Large intestine (tissue), 3 donors: ENCODE data around the gene WDR89. TPM values are rescaled to one million over a fixed set of nuclear protein-coding genes. Genes with fewer than 3 reads are reported as not detected.
"Not testable (repeated sequence)": the region's sequence is repeated elsewhere in the genome, so short reads cannot be mapped to it uniquely, and the experiment has no call there.

Source experiments
- DNase-seq, 2 donors: peaks; one replicate each; pipeline versions ENCODE4 v3.0.0 to v3.0.0-alpha.2; 2013
- H3K27ac ChIP-seq: one replicate; pipeline ENCODE4 v1.5.1; 2013; ENCODE audit warnings: low read length
- H3K27me3 ChIP-seq: 2 replicates; pipeline ENCODE4 v1.6.1; 2013; ENCODE audit warnings: low read length; ENCODE audit not compliant: control insufficient read depth, insufficient read depth
- H3K36me3 ChIP-seq: 2 replicates; pipeline ENCODE4 v1.6.1; 2013; ENCODE audit warnings: low read length; ENCODE audit not compliant: control insufficient read depth, insufficient read depth
- H3K4me1 ChIP-seq: one replicate; pipeline ENCODE4 v1.6.1; 2013; ENCODE audit warnings: low read length; ENCODE audit not compliant: control insufficient read depth, insufficient read depth
- H3K4me3 ChIP-seq: one replicate; pipeline ENCODE4 v1.5.1; 2013; ENCODE audit warnings: low read length
- H3K9me3 ChIP-seq: one replicate; pipeline ENCODE4 v1.6.1; 2013; ENCODE audit warnings: mild to moderate bottlenecking, low read depth, low read length, moderate library complexity; ENCODE audit not compliant: control insufficient read depth
- WGBS: methylation state at CpG from one replicate; pipeline ENCODE4 v1.1.5; 2013; ENCODE audit warnings: low lambda C conversion rate; ENCODE audit not compliant: insufficient coverage; 5-methylcytosine and 5-hydroxymethylcytosine counted together
- polyA plus RNA-seq: library from polyadenylated mRNA; unstranded; fragments of 120-200 nt; gene quantifications from one replicate; pipeline ENCODE4 v1.2.1, GENCODE V29; 2013

Gene WDR89
- polyA plus RNA-seq, 1 donor = 13.0 TPM

DNA sequence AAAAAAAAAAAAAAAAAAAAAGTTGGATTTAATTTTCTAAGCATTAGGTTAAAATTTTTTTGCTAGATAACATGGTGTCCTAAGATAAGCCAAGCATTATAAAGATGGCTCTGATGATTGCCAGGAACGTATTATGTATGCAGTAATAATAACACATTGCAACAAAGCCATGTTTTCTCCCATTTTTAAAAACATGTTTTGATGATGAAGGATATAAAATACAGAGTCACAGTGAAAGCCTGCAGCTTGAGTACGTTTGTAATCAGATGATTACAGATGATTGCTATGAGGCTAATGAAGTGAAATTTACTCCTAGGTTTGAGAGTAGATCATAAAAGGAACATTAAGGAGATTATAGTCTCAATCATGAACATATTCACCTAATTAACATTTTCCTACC lies 13.3 kb upstream of the WDR89 start:
- WGBS = 67% methylated on average over 1 of the region's 2 CpGs
- Histone ChIP-seq H3K4me3 (no peak overlapping the region), H3K27ac (no peak overlapping the region), H3K36me3 (no peaks in the 10 kb centered on the region), H3K27me3 (no peaks in the 10 kb centered on the region), H3K9me3 (no peaks in the 10 kb centered on the region), H3K4me1 (no peaks in the 10 kb centered on the region)
- DNase-seq = no peak

GRCh38 chr14:63654346-63654745 lies 12.7 kb upstream of the WDR89 start:
- no peak for DNase-seq
- Histone ChIP-seq H3K4me3 (no peak overlapping the region), H3K36me3 (no peaks in the 10 kb centered on the region), H3K9me3 (no peaks in the 10 kb centered on the region), H3K4me1 (no peaks in the 10 kb centered on the region), H3K27ac (no peak overlapping the region), H3K27me3 (no peaks in the 10 kb centered on the region)
- WGBS = no CpG with 5 or more reads among the region's 2 CpGs

GRCh38 chr14:63652406-63652805 lies 10.7 kb upstream of the WDR89 start:
- H3K4me3 ChIP-seq = no peak overlapping the region
- H3K9me3 ChIP-seq = no peaks in the 10 kb centered on the region
- no peak overlapping the region for H3K27ac ChIP-seq
- no peak for DNase-seq
- no peaks in the 10 kb centered on the region for H3K4me1 ChIP-seq
- H3K36me3 ChIP-seq = no peaks in the 10 kb centered on the region
- no peaks in the 10 kb centered on the region for H3K27me3 ChIP-seq
- WGBS = 100% methylated on average over 1 of the region's 3 CpGs

DNA sequence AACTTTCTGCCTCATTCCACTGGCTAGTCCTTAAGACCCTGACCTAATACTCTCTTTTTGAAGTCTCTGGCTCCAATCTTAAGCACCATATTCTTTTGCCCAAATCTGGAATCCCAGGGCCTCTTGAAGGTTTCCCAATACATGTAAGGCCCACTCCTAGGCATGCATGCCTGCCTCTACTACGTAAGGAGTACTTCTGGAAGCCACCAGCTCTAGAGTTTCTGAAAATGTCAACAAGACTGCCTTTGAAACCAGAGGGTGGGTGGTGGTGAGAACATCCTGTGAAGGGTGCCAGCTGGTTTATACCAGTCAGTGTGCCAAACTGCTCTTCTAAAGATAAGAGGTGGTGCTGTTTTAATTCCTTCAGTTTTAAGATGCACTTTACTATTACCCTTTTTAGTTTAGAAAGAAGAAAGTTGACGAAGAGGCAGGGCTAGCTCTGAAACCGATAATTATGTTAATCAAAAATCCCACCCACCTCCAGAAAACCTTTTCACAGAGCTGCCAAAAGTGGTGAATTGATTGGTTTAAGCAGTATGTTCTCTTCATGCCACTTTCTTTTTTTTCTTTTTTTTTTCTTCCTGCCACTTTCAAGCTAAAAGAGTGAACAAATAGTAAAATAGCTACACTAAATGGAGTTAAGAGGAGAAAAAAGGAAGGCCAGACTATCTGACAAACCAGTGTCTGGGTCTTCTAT lies 8.7 kb upstream of the WDR89 start:
- Histone ChIP-seq H3K27ac (no peak overlapping the region), H3K9me3 (no peaks in the 10 kb centered on the region), H3K4me3 (no peak overlapping the region), H3K4me1 (no peaks in the 10 kb centered on the region), H3K27me3 (no peaks in the 10 kb centered on the region), H3K36me3 (no peaks in the 10 kb centered on the region)
- DNase-seq = no peak
- 100% methylated on average over 2 of the region's 3 CpGs for WGBS

- no peaks in the 10 kb centered on the region for H3K27me3 ChIP-seq
- H3K27ac ChIP-seq = no peak overlapping the region
- 80% methylated on average over 1 of the region's 6 CpGs for whole genome bisulfite sequencing
- no peaks in the 10 kb centered on the region for H3K36me3 ChIP-seq
- no peaks in the 10 kb centered on the region for H3K9me3 ChIP-seq
- no peak for DNase-seq
- no peak overlapping the region for H3K4me3 ChIP-seq
- no peaks in the 10 kb centered on the region for H3K4me1 ChIP-seq
These were observed 6.2 kb upstream of the WDR89 start for GRCh38 chr14:63647696-63648410.

DNA sequence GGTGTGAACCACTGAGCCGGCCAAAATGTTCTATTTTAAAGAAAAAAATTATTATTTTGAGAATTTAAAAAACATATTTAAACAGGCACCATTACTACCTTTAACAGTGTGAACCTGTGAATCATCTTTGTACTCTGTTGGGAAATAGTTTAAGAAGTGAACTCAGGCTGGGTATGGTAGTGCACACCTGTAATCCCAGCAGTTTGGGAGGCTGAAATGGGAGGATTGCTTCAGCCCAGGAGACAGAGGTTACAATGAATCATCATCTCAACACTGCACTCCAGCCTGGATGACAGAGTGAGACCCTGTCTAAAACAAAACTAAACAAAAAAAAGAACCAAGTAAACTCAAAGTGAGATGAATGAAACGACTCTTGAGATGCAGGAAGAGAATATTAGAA lies 3.1 kb upstream of the WDR89 start:
- H3K4me3 ChIP-seq = no peak overlapping the region
- no peaks in the 10 kb centered on the region for H3K36me3 ChIP-seq
- no peaks in the 10 kb centered on the region for H3K27me3 ChIP-seq
- H3K9me3 ChIP-seq = no peaks in the 10 kb centered on the region
- WGBS = 100% methylated on average over 1 of the region's 2 CpGs
- H3K4me1 ChIP-seq = no peaks in the 10 kb centered on the region
- DNase-seq = no peak
- H3K27ac ChIP-seq = no peak overlapping the region

- Histone ChIP-seq H3K4me3 (peak overlapping the region; percentile 70), H3K27me3 (no peaks in the 10 kb centered on the region), H3K27ac (peak overlapping the region; percentile 94), H3K9me3 (no peaks in the 10 kb centered on the region), H3K4me1 (no peaks in the 10 kb centered on the region), H3K36me3 (no peaks in the 10 kb centered on the region)
- DNase-seq = no peak
- 87% methylated on average over 6 of the region's 8 CpGs for WGBS
These were observed 1.1 kb upstream of the WDR89 start for GRCh38 chr14:63642656-63643382.

DNA sequence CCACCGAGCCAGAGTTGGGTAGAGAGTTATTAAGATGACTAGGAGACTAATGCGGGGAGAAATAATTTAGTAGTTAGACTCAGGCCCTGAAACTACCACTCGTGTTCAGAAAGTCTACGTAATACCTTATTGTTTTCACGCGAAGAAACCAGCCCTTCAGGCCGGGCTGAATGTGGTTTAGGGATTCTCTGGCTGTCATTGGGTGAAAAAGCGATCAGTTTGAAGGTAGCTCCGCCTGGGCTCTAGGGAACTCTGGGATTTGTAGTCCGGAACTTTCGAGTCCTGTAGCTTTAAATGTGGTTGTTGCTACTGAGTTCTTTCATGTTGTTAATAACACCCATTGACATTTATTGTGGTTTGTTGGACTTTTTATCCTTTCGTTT lies 549 bp upstream of the WDR89 start:
- WGBS = 0% methylated on average over 1 of the region's 12 CpGs
- Histone ChIP-seq H3K9me3 (no peaks in the 10 kb centered on the region), H3K4me3 (peak overlapping the region; percentile 70), H3K36me3 (no peaks in the 10 kb centered on the region), H3K4me1 (no peaks in the 10 kb centered on the region), H3K27me3 (no peaks in the 10 kb centered on the region), H3K27ac (peak overlapping the region; percentile 94)
- DNase-seq = peak; percentile 91 to 97

DNA sequence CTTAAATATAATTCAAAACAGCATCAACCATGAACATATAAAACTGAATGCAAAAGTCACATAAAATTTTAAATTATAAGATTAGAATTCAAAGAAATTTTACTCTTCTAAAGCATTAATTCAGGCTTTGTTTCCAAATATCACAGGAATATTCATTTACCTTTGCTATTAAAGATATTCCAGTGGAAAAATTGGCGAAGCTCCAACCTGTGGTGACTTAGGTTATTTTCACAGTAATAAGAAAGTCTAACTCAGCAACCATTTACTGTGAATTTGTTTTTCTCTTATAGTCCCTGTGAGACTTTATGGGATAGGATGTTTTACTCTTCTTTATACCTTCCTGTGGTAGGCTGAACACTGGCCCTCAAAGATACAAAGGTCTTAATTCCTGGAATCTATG lies 3.2 kb downstream of the WDR89 start:
- Histone ChIP-seq H3K4me1 (no peaks in the 10 kb centered on the region), H3K27ac (no peak overlapping the region)
- no CpG with 5 or more reads among the region's 1 CpG for WGBS

GRCh38 chr14:63636094-63636635 lies 5.5 kb downstream of the WDR89 start:
- H3K4me1 ChIP-seq, DNase-seq, H3K27ac ChIP-seq, H3K27me3 ChIP-seq, H3K4me3 ChIP-seq, H3K9me3 ChIP-seq, H3K36me3 ChIP-seq: not testable (repeated sequence)
- no CpG with 5 or more reads among the region's 4 CpGs for WGBS

More for the DNA sequence above, 3.2 kb downstream of the WDR89 start:
- Histone ChIP-seq H3K27me3 (no peaks in the 10 kb centered on the region), H3K36me3 (no peaks in the 10 kb centered on the region), H3K9me3 (peaks cover 4% of the 10 kb centered on the region), H3K4me3 (no peak overlapping the region)
- no peak for DNase-seq
